Inflammatory macrophage treated with lipopolysaccharide for 1 hour (primary cell): ENCODE results near the gene DHX34.
A peak's percentile ranks its signal among the peaks of the same experiment; 100 is the strongest.
"Not testable (repeated sequence)": the region's sequence is repeated elsewhere in the genome, so short reads cannot be mapped to it uniquely, and the experiment has no call there.

ENCODE experiments used
- DNase-seq, 2 donors: peaks; one replicate each; pipeline ENCODE4 v3.0.0-alpha.2; 2020 to 2022

DHX34 gene

DNA sequence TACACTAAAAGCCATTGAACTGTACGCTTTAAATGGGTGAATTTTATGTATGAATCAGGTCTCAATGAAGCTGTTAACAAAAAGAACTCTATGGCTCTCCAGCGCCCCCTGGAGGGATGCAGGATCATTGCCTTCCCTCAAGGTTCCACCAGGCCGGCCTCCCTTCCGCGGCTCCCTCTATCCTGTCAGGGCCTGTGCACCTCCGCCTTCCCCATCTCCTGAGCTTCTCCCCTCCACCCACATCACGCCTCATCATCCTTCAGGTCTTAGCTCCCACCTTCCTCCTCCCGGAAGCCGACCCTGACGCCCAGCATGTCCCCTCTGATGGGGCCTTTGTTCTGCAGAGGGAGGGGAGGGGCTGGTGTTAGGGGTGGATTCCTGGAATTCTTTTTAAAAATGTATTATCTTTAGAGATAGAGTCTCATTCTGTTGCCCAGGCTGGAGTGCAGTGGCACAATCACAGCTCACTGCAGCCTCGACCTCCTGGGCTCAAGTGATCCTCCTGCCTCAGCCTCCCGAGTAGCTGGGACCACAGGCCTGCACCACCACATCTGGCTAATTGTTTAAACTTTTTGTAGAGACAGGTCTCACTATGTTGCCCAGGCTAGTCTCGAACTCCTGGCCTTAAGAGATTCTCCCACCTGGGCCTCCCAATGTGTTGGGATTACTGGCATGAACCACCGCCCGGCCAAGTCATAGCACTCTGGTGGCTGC, 42.6 kb downstream of the DHX34 start:
- DNase-seq: peak; percentile 57 to 94

DNA sequence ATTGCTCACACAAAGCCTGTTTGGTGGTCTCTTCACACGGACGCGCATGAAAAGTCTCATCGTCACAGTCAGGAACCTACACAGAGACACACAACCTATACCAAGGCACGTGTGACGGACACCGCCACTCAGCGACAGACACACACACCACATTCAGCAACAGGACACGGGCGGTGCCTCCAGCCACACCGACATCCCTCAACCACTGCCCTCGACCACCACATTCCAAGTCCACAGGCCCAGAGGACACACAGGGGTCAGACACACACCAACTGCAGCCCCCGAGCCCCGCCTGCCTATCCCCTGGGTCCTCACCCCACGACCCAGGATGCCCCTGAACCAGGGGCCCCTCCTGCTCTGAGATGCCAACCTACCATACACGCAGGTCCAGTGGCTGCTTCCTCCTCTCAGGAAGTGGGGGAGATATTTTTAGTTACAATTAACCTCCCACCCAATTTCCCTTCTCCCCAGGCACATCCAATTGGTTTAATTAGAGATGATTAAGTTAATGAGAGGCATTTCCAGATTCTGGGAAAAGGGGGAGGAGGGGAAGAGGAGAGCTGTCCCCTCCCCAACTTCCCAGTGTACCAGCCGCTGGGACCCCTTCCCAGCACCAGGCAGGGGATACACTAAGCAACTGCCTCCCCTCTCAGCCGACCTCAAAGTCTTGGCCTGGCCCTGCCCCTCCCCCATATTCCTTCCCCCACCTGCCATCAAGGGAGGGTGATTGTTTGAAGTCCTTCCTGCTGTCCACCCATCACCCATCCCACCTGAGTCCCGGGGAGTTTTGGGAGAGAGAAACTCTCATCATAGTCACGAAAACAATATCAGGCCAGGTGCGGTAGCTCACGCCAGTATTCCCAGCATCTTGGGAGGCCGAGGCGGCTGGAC, 49.8 kb downstream of the DHX34 start:
- no peak for DNase-seq

DNA sequence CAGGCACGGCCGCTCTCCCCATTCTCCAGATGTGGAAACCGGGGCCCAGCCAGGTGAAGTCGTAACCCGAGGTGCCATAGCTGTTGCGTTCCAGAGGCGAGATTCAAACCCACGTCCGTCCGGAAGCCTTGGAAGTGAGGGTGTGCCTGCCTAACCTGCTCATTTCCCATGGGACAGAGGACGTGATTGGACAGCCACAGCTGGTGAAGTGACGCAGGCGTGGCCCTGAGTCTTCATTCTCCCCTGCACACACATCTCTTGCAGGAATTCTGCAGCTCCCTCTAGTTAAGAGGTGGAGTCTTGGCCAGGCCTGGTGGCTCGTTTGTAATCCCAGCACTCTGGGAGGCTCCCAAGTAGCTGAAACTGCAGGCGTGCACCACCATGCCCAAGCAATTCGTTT, 53.4 kb downstream of the DHX34 start:
- DNase-seq: no peak

DNA sequence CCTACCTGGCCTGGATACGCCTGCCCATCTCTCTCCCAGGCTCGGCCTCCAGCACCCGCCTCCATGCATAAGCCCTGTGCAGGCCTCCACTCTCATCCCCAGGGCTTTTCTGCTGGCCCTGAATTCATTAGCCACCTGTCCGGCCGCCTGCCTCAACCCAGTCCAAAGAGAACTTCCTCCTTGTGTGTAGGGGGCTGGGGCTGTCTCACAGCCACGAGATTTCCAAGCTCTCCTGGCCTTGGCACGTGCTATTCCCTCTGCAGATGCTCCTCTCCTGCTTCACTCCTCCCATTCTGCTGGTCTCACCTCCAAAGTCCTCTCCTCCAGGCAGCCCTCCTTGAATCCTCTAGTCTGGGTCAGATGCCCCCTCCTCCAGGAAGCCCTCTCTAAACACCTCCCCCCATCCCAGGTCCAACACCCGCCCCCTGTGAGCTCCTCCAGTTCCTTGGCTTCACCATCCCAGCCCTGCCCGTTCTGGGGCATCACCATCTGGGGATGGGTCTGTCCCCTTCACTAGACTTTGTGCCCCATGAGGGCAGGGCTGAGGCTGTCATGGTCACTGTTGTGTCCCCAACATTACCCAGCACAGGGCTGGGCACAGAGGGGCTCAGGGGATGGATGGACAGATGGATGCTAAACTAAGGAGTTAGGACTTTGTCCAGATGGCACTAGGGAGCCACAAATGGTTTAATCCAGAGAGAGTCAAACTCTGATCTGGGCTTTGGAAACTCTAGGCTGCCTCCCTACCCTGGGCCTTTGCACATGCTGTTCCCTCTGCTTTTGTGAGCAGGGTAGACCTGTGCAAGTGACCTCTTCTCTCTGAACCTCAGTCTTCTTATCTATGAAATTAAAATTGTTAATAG, 55.5 kb downstream of the DHX34 start:
- no peak for DNase-seq

DNA sequence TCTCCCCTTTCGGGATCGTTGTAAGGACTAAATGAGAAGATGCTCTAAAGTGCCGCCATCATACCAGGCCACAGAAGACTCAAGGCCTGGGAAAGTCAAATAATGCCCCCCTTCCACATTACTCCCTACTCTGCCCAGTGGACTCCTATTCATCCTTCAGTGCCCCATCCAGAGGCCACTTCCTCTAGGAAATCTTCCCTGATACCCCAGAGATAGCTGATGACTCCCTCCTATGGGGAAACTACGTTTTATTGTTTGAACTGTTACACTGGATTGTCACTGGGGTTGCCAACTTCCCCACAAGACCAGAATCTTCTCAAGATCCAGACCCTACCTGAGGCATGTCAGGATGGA, 56.1 kb downstream of the DHX34 start:
- DNase-seq: no peak

DNA sequence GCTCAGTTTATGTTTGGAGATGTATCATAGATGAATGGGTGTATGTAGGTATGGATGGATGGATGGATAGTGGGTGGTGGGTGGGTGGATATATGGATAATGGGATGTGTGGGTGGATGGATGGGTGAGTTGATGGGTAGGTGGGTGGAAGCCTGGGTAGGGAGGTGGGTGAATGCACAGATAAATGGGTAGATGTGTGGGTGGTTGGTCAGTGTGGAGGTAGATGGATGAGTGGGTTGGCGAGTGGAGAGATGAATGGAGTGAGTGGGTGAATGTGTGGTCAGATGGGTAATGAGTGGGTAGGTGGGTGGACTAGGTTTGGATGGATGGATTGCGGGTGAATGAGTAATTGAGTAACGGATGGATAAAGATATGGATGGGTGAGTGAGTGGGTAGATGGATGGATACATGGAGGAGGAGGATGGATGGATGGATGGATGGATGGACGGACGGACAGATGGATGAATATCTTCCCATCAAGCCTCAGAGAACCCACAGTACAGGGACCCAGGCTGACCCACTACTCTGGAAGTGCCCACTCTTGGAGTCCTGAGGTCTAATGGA, 56.8 kb downstream of the DHX34 start:
- DNase-seq: no peak

DNA sequence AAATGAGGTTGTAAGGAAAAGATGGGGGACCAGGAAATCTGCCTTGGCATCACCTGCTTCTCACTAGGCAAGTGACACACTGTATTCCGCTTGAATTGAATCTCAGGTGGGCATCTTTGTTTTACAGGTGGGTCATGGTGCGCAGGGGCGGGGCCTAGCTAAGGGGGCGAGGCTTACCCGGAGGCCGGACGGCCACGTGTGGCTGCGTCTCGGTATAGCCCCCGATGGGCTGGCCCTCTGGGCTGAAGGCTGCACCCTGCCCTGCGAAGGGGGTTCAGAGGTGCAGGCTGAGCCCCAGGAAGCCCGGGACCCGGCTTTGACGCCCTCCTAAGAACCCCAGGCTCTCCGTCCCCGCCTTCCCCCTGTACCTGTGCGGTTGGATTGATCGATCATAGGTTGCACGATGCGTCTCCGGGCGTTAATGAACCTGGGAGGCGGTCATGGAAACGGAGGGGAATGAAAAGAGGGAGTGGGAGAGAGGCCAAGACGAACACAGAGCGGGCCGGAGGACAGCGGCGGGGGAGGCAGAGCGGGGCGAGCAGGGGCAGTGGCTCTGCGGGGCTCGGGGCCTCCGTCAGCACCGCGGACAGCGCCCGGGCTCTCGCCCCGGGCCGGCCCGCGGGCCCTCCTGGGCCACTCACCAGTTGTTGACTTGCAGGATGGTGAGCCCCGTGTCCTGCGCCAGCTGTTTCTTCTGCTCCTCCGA, 57.7 kb downstream of the DHX34 start:
- DNase-seq: no peak

DNA sequence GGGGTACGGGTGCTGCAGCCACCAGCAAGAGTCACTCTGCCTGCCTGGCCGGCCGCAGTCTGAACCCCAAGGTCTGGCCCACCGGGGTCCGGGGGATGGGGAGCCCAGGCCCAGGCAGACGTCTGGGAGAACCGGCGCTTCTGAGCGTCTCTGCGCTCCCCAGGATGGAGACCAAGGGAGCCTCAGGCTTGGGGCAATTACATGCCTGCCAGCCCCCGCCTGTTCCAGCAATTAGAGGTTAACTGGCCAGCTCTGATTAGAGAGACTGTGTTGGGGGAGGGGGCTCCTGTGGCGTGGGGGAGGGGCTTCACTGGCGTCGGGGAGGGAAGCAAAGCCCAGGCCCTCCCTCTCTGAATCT, 58.3 kb downstream of the DHX34 start:
- DNase-seq: no peak

DNA sequence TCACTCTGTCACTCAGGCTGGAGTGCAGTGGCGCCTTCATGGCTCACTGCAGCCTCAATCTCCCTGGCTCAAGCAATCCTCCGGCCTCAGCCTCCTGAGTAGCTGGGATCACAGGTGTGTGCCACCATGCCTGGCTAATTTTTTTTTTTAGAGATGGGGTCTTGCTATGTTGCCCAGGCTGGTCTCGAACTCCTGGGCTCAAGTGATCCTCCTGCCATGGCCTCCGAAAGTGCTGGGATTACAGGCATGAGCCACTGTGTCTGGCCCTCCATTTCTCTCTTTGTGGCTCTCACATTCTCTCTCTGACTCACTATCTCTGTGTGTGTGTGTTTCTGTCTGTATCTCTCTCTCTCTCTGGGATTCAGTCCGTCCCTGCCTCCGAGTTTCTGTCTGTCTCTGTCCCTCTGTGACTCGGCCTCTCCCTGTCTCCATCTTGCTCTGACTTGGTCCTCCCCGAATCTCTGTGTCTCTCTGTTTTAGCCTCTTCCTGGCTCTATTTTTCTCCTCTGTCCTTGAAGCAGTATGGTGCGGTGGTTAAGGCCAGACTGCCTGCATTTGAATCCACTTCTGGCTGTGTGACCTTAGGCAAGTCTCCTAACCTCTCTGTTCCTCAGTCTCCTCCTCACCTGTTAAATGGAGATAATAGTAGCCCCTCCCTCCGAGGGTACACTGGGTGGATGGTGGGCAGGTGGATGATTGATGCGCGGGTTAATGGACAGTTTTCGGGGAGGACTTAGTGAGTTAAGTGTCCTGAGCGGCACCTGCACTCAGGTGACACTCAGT, 59.2 kb downstream of the DHX34 start:
- DNase-seq: no peak

DNA sequence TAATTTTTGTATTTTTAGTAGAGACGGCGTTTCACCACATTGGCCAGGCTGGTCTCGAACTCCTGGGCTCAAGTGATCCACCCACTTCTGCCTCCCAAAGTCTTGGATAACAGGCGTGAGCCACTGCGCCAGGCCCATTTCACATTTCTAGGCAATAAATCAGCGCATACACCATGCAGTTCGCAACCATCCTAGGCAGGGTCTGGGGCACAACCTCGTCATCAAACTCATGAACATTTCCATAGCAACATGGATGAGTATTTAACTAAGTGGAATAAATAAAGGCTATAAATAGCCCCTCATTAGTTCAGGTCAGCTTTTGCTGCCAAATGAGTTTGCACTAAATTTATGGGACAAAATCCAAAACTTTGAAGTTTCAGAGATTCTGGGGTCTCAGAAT, 62.0 kb downstream of the DHX34 start:
- no peak for DNase-seq

DNA sequence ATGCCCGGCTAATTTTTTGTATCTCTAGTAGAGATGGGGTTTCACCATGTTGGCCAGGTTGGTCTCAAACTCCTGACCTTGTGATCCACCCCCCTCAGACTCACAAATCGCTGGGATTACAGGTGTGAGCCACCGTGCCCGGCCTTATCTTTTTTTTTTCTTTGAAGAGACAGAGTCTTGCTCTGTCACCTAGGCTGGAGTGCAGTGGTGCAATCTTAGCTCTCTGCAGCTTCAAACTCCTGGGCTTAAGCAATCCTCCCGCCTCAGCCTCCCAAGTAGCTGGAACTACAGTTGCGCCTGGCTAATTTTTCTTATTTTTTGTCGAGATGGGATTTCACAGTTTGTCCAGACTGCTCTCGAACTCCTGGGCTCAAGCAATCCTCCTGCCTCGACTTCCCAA, 62.6 kb downstream of the DHX34 start:
- not testable (repeated sequence) for DNase-seq

DNA sequence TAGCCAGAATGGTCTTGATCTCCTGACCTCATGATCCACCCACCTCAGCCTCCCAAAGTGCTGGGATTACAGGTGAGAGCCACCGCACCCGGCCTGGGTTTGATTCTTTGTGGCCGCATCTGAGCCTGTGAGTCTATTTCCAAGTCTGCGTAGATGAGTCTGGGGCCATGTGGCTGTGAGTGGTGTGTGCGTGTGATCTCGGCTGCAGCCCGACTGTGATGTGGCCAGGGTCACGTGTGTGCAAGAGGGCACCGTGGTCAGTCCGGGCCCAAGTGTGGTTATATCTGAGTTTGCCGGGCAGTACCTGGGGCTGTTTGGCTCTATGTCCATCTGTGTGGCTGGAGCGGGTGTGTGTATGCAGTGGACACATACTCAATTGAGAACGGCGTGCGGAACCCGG, 64.8 kb downstream of the DHX34 start:
- no peak for DNase-seq

DNA sequence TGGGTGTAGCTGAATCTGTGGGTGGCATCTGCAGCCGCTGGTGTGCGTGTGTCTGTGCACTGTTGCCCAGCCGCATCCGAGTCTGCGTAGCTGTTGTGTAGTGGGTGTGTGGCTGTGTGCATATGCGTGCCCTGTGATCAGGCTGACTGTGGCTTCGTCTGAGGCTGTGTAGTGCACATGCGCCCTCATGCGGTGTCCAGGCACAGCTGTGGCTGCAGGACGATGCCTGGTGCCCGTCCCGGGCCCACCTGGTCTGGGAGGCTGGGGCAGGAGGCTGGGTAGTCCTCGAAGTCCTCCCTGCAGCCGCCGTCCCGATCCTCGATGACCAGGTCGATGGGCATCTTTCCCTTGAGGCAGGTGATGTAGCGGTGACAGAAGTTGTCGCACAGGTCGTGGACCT, 65.4 kb downstream of the DHX34 start:
- DNase-seq: peak in 1 of 2 donors; percentile 21

DNA sequence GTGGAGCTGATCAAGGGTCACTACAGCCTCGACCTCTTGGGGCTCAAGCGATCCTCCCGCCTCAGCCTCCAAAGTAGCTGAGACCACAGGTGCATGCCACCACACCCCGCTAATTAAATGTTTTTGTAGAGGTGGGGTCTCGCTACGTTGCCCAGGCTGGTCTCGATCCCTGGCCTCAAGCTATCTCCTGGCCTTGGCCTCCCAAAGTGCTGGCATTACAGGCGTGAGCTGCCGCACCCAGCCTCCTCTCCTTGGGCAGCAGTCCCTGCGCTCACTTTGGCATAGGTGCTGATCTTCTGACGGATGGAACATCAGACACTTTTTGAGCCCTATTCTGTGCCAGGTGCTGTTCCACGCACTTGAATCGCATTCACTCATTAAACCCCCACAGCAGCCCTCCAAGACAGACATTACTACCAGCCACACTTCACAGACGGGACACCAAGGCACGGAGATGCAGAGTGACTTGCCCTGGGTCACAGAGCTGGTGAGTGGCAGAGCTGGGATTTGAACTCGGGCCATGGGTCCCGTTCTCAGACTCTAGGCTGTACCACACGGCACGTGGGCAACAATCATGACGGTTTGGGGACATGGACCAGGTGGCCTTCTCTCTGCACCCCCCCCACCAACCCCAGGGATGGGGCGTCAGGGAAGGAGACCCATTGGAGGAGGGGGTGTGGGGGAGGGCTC, 67.0 kb downstream of the DHX34 start:
- no peak for DNase-seq

DNA sequence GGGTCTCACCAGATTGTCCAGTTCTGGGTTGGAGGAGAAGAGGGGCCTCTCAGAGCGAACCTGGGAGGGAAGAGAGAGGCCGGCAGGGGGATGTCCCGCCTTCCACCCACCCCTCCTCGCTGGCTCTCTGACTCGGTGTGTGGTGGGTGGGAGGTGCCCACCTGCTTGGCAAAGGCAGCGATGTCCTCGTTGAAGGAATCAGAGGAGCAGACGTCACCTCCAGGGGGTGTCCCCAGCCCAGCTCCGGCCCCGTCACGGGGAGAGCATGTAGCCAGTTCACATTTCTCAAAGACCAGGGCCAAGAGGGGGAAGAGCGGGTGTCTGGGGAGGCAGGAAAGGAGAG, 67.5 kb downstream of the DHX34 start:
- DNase-seq: no peak

DNA sequence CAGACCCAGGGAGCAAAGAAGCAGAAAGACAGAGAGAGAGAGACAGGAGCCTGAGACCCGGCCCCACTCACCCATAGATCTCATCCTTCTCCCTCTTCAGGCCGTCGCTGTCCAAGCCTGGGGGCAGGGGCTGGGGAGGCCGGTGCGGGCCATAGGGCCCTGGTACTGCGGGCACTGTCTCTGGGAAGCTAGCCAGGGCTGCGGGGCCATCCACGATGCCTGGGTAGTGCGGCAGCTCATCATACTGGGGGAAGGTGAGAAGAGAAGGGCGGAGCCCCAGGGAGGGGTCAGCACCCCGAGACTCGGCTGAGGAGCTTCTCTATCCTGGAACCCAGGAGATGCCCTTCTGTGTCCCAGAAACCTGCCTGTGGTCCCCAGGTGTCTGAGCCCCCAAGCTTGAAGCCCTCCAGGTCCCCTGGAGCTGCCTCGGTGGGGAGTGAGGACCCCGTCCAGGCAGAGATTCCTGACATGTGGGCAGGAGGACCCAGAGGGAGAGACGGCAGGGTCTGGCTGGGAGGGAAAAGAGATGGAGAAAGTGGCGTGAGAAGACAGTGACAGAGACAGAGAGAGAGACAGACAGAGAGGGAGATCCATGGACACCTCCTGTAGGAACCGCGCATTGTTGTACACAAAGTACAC, 68.1 kb downstream of the DHX34 start:
- DNase-seq: no peak

DNA sequence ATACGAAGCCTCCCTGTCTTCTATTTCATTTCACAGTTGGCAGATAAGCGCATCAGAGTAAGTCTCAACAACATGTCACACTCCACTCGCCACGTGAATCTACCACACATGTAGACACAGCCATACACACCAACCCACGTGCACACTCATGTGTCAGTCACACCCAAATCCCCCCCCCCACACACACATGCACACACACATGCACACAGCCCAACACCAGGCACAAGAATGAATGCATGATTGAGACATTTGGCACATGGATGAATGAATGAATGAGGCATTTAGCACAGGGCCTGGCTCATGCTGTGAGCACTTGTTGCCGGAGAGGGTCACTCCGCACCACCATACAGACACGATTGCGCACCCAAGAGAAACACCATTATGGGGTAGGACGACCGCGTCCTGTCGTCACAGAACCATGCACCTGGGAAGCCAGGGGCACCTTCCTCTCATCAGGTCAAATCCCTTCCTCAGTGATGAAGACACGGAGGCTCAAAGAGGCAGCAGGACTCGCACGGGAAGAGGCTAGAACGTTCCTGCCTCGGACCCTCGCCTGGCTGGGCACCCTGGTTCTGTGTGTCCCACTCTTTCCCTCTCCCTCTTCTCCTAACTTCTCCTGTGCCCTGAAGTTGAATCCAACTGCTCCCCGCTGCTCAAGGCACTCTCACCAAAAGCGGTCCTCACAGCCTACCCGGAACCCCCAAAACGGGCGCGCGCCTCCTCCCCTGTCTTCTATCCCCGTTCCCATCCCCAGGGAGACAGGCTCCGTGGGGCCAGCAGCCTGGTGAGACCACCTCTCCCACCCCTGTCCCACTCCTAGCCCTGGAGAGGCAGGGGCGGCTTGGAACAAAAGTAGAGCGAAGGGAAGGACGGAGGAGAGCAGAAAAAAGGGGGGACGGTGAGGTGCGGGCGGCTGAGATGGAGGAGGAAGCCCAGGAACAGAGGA, 68.9 kb downstream of the DHX34 start:
- no peak for DNase-seq

DNA sequence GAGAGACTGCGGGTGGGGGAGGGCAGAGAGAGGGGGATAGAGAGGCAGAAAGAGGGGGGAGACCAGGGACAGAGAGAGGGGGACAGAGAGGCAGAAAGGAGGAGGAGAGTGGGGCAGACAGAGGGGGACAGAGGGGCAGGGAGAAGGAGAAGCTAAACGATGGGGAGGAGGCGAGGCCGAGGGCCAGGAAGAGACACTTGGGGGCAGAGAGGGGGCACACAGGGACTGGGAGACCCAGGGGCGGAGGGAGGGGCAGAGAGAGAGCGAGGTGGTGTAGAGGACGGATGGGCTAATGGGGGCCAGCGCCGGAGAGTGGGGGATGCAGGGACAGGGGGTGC, 69.5 kb downstream of the DHX34 start:
- DNase-seq: no peak

DNA sequence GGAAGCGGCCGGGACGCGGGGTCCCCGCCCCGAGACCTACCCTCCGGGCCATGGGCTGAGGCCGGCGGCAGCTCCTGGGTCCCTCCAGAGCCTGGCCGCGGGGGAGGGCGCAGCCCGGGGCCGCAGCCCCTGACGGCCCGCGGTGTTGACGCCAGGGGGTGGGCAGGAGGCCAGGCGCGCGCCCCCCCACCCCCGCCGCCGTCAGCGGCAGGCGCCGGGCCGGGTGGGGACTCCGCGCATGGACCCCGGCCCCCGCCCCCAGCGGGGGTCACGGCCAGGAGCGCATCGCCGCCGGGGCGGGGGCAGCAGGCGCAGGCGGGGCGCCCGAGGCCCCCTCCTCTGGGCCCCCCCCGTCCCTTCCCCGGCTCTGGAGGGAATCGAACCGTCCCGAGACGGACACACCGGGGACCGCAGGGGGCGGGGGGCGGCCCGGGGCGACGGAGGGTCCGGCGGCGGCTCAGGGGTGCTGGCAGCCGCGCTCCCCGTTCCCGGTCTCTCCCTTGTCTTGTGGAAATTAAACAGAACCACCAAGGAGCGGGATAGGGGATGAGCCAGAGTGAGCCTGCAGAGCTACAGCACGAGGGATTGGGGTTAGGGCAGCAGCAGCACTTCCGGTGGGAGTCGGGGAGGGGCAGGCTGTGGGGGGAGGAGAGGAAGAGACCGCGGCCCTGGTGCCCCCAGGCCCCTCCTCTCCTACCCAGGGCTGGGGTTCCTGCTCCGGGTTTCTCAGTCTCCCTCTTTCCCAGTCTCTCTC, 70.1 kb downstream of the DHX34 start, which contains the start of gene MEIS3:
MEIS3 (minus strand) TSS at position 498 of the 754 bp plus-strand sequence; CDS start at position 52, 446 bp downstream.
- no peak for DNase-seq
